ENCODE results near the gene NDNF.

- no peak for TF ChIP-seq POLR2AphosphoS5 (IDR thresholded peaks at IDR 0.05; ENCODE audit: low read depth, low read length)
- no peak for TF ChIP-seq REST (IDR thresholded peaks at IDR 0.05; ENCODE audit: insufficient read depth in 1 of 2, low read depth in 2 of 2, low read length in 2 of 2)
- no peak for TF ChIP-seq TAF1 (IDR thresholded peaks at IDR 0.05; ENCODE audit: borderline replicate concordance, insufficient read depth, low read length)
Observed at GRCh38 chr4:120995266-120996010, 76.9 kb downstream of the NDNF start.

Data from PFSK-1 (cell line).